Neural progenitor cell (in vitro differentiated cells): ENCODE measurements around the gene STARD3.
A peak's percentile ranks its signal among the peaks of the same experiment; 100 is the strongest.

Source experiments
- CTCF ChIP-seq: fragments of 200-600 bp; sonication (generic); IDR thresholded peaks from 2 replicates; pipeline ENCODE4 v1.5.1; 2017; ENCODE audit warnings: antibody characterized with exemption, mild to moderate bottlenecking
- EZH2 ChIP-seq: fragments of 200-600 bp; sonication (generic); IDR thresholded peaks from 2 replicates; pipeline ENCODE4 v1.6.1; 2017; ENCODE audit warnings: antibody characterized with exemption, mild to moderate bottlenecking, moderate library complexity
- EZH2phosphoT487 ChIP-seq: fragments of 200-600 bp; sonication (generic); IDR thresholded peaks from 2 replicates; pipeline ENCODE4 v1.6.1; 2017; ENCODE audit warnings: antibody characterized with exemption

DNA sequence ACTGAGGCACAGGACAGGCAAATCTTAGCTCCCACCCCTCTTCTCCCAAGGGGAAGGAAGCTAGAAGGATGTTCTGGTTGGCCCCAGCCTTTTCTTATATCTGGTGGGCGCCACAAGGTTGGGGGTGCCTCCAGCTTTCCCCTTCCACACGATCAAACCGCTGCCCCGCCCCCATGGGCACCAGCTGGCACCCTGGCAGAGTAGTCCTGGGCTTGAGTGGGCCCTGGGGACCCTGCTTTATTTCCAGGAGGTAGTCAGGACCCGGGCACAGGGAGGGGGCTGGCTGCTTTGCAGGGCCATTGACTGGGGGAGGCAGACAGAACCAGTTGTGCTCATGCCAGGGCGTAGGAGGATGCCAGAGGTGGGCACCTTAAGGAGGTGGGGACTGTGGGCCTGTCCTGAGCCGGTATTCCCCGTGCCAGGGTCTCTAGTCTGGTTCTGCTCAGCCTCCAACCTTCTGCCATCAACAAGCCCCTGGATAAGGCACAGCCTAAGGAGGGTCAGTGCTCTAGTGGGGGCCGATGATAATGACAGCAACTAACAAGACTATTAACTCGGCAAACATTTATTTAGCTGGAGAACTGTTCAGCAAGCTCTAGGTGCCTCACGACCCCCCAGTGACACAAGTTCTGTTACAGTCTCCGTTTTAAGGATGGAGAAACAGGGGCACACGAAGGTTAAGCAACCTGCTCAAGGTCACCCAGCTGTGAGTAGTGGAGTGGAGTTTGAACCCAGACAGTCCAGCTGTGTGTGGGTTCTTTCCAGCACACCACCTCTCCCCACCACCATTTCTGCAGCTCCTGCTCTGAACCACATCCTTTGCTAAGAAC lies 17.8 kb upstream of the STARD3 start:
- peak; percentile 1 for TF ChIP-seq EZH2
- TF ChIP-seq CTCF, result no peak
- no peak for TF ChIP-seq EZH2phosphoT487
